ENCODE data around the gene SP3.

SP3 gene

DNA sequence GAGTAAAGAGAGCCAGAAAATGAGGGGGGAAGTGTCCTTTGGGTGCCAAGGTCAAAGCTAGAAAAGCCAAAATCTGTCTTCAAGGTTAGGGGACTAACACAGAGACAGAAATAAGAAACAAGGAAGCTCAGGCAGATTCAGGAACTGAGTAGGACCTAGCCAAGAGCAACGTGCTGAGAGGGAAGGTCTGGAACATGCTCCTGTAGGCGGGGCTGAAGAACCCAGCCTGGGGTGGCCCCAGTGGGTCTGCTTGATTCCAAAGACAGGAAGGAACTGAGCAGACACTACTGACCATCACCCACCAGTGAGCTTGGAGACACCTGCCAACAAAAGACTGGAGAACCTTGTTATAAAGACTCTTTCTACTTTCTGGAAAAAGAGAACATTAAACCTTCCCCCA is 105.1 kb downstream of the SP3 start:
- Histone ChIP-seq H3K4me3 (no peak overlapping the region), H3K27ac (no peak overlapping the region)
- no peak for DNase-seq (ENCODE audit: low spot score)
- TF ChIP-seq CTCF (IDR thresholded peaks at IDR 0.05) = no peak

GRCh38 chr2:173858291-173858731 is 106.9 kb downstream of the SP3 start:
- TF ChIP-seq CTCF (IDR thresholded peaks at IDR 0.05) = no peak

More at GRCh38 chr2:173858291-173858731, 106.9 kb downstream of the SP3 start:
- DNase-seq (ENCODE audit: low spot score) = no peak
- Histone ChIP-seq H3K4me3 (no peak overlapping the region), H3K27ac (no peak overlapping the region)

All from coronary artery (tissue), 2 donors.